Activated naive CD4-positive, alpha-beta T cell treated with anti-CD3 and anti-CD28 coated beads for 36 hours (primary cell): ENCODE measurements around the gene LAMC1. TPM values are rescaled to one million over a fixed set of nuclear protein-coding genes. Genes with fewer than 3 reads are reported as not detected.

Experiments used
- CTCF ChIA-PET: fragments of 350-600 bp; sonication (Branson Sonifier 250); formaldehyde crosslinking; loops from one replicate; lab custom pipeline; 2021; ENCODE audit warnings: antibody characterized with exemption; lab: Charles Lee
- DNase-seq: peaks from one replicate; pipeline ENCODE4 v3.0.0-alpha.2; 2020
- H3K27ac Mint-ChIP-seq: one replicate; pipeline ENCODE4 v1.8.0; 2021; ENCODE audit warnings: mild to moderate bottlenecking, mixed read lengths
- H3K27me3 Mint-ChIP-seq: one replicate; pipeline ENCODE4 v1.8.0; 2021; ENCODE audit warnings: low read depth, mixed read lengths
- H3K36me3 Mint-ChIP-seq: one replicate; pipeline ENCODE4 v1.8.0; 2021; ENCODE audit warnings: low read depth, mixed read lengths
- H3K4me1 Mint-ChIP-seq: one replicate; pipeline ENCODE4 v1.8.0; 2021; ENCODE audit warnings: low read depth, mixed read lengths
- H3K4me3 Mint-ChIP-seq: one replicate; pipeline ENCODE4 v1.8.0; 2021; ENCODE audit warnings: mild to moderate bottlenecking, moderate library complexity, mixed read lengths
- H3K9me3 Mint-ChIP-seq: one replicate; pipeline ENCODE4 v1.8.0; 2021; ENCODE audit warnings: mixed read lengths
- intact Hi-C: fragments of 100-400 bp; cut with micrococcal nuclease; formaldehyde crosslinking; loops from one replicate; pipeline ENCODE4 v1.15.1; 2023
- total RNA-seq, 2 experiments: library from RNA; stranded (reverse); gene quantifications; one replicate each; pipeline ENCODE4 v1.2.3, GENCODE V29; 2021

LAMC1 gene
- total RNA-seq, 2 experiments from 2014 or later = 0.10 TPM; not detected in 1

DNA sequence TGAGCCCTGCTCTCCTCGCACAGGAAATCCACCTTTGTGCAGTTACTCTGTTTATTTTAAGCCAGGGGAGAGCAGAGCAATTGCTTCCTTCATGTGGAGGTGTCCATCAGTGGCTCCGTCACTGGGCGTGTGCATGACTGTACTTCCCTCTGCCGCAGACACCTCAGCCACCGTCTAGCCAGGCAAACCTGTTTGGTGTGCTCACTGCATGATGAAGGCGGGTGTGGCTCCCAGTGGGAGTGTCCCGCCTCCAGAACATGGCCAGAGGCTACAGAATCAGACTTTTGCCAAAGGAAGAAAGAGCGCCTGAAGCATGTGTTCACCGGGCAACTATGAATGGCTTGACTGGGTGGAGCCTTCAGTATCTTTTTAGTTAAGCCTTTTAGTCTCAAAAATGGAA is 136.7 kb downstream of the LAMC1 start:
- CTCF ChIA-PET = no interaction called here
- H3K4me1 Mint-ChIP-seq = no peaks in the 10 kb centered on the region
- H3K9me3 Mint-ChIP-seq = no peaks in the 10 kb centered on the region
- intact Hi-C loops = no loop called here
- peaks cover 3% of the 10 kb centered on the region for H3K27me3 Mint-ChIP-seq
- H3K4me3 Mint-ChIP-seq = no peak overlapping the region
- no peak for DNase-seq
- no peaks in the 10 kb centered on the region for H3K36me3 Mint-ChIP-seq
- H3K27ac Mint-ChIP-seq = no peak overlapping the region

DNA sequence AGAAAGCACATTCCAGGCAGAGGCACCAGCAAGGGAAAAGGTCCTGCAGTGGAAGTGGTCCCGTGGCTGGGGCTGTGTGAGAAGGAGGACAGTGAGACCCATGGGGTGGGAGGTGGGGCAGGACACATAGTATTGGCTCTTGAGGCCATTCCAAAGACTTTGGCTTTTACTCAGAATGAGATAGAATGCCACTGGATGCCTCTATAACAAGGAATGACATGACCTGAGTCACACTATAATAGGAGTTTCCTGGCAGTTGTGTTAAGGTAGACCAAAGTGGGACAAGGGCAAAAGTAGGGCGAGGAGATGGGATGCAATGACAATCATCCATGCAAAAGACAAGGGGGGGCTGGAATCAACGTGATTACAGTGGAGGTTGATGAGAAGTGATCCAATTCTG is 138.2 kb downstream of the LAMC1 start:
- CTCF ChIA-PET = no interaction called here
- Mint-ChIP-seq H3K36me3 (no peaks in the 10 kb centered on the region), H3K4me3 (no peak overlapping the region), H3K27me3 (no peaks in the 10 kb centered on the region), H3K9me3 (no peaks in the 10 kb centered on the region), H3K27ac (no peak overlapping the region), H3K4me1 (no peaks in the 10 kb centered on the region)
- intact Hi-C loops = no loop called here
- DNase-seq = no peak

DNA sequence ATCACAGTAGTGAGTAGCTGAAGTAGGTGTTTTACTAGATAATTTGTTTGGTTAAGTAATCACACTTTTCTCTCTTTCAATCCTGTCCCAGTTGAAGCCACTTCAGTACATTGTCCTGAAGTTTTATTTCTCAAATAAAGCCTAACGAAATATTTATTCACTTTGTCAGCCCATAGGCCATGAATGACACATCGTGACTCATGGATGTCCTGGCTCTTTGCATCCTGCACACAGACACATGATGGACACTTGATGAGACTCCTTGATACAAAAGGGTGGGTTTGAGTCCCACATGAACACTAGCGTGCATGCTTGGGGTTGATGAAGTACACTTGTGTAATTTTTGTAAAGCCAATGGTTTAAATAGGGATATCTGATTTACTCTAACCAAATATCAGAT is 140.1 kb downstream of the LAMC1 start:
- CTCF ChIA-PET = no interaction called here

DNA sequence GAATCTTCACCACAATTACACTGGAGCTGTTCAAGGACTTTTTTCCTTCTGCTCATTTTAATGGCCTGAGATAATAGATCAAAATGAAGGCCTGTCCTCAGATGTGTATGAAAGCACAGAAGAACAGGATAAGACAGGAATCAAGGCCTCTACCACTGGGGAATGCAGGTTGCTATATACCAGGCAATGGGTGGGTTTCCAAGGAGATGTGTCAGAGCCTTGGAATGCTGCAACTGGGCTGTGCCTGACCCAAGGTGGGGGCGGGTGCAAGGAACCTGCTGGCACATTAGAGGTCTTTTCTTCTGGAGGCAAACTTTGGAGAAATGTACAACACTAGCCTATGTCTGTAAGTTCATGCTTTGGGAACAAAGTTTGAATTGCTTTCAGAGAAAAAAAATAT is 141.1 kb downstream of the LAMC1 start:
- intact Hi-C loops = no loop called here
- H3K4me1 Mint-ChIP-seq = no peaks in the 10 kb centered on the region
- no peak overlapping the region for H3K4me3 Mint-ChIP-seq
- H3K36me3 Mint-ChIP-seq = no peaks in the 10 kb centered on the region
- CTCF ChIA-PET = no interaction called here
- no peak for DNase-seq
- no peak overlapping the region for H3K27ac Mint-ChIP-seq
- H3K9me3 Mint-ChIP-seq = no peaks in the 10 kb centered on the region
- H3K27me3 Mint-ChIP-seq = no peaks in the 10 kb centered on the region

More for the DNA sequence above, 140.1 kb downstream of the LAMC1 start:
- H3K36me3 Mint-ChIP-seq = no peaks in the 10 kb centered on the region
- no peak overlapping the region for H3K4me3 Mint-ChIP-seq
- H3K27me3 Mint-ChIP-seq = no peaks in the 10 kb centered on the region
- H3K27ac Mint-ChIP-seq = no peak overlapping the region
- intact Hi-C loops = no loop called here
- no peaks in the 10 kb centered on the region for H3K4me1 Mint-ChIP-seq
- no peak for DNase-seq
- H3K9me3 Mint-ChIP-seq = no peaks in the 10 kb centered on the region

DNA sequence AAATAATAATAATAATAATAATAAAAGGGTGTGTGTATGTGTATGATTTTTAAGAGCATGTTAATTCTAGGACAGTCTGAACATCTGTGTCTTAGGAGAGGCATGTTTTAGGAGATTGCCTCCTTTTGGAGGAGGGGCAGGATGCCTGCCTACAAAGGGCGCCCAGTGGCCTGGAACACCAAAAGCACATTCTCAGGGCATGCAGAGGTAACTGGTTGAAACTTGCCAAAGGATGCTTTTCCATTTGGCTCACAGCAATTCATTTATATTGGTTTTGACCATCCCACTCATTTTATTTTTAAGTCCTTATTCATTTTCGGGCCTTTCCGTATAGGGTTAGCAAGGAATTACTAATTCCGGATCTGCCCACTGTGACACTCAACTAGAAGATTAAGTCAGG is 141.7 kb downstream of the LAMC1 start:
- CTCF ChIA-PET = no interaction called here
- Mint-ChIP-seq H3K27me3 (no peaks in the 10 kb centered on the region), H3K36me3 (no peaks in the 10 kb centered on the region), H3K27ac (no peak overlapping the region), H3K9me3 (no peaks in the 10 kb centered on the region), H3K4me1 (no peaks in the 10 kb centered on the region), H3K4me3 (no peak overlapping the region)
- no peak for DNase-seq
- intact Hi-C loops = no loop called here

DNA sequence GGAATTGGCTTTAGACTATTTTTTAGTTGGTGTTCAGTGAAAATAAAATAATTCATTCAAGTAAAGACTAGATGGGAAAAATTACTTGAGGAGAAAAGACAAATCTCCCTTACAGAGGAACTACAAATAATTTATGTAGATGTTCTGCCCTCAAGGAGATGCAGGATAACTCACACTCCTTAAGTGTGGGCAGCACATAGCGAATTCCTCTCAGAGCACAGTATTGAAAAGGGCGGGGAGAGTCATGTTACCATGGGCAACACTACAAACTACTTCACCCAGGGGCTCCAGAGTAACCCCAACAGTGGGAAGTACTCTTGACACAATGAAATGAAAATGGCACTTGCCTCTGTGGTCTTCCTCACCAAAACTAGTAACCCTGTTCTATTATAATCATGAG is 142.2 kb downstream of the LAMC1 start:
- CTCF ChIA-PET = no interaction called here
- no peaks in the 10 kb centered on the region for H3K9me3 Mint-ChIP-seq
- intact Hi-C loops = no loop called here
- no peaks in the 10 kb centered on the region for H3K4me1 Mint-ChIP-seq
- no peak overlapping the region for H3K27ac Mint-ChIP-seq
- no peaks in the 10 kb centered on the region for H3K36me3 Mint-ChIP-seq
- H3K27me3 Mint-ChIP-seq = no peaks in the 10 kb centered on the region
- no peak for DNase-seq
- no peak overlapping the region for H3K4me3 Mint-ChIP-seq

DNA sequence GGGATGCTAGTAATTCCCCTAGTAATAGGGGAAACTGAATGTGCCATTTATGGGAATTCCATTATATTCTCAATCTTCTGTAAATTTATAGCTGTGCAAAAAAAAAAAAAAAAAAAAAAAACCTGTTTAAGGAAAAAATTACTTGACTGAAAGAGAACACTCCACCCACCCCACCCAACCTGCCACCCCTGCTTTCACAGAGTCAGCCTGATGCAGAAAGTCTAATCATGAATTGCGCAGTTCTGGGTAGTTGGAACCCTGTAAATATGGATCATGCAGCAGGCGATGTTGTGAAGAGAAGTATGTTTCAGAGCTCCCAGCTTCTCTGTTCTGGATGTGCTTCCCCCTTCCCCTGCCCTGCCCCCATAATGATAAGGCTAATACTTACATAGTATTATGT is 143.2 kb downstream of the LAMC1 start:
- no peaks in the 10 kb centered on the region for H3K9me3 Mint-ChIP-seq

DNA sequence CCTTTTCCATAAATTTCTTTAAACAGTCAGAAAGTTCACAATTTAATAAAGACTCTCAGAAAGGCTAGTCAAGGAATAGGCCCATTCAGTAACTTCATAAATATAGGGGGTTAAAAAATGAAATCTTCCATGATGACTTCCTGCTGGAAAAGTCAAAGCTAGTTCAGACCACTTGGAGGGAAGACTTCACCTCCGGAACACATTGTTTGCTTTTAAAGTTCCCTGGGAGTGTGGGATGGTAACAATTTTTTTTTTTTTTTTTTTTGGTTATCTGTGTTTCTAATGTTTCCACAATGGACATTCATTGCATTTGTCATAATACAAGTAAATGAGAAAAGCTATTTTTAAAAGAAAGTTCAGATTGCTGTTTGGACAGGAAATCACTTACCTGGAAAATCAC is 144.5 kb downstream of the LAMC1 start:
- Mint-ChIP-seq H3K4me1 (no peaks in the 10 kb centered on the region), H3K4me3 (no peak overlapping the region), H3K27me3 (no peaks in the 10 kb centered on the region), H3K27ac (no peak overlapping the region), H3K9me3 (no peaks in the 10 kb centered on the region), H3K36me3 (no peaks in the 10 kb centered on the region)
- intact Hi-C loops = no loop called here
- no peak for DNase-seq
- CTCF ChIA-PET = no interaction called here

More for the DNA sequence above, 143.2 kb downstream of the LAMC1 start:
- H3K4me3 Mint-ChIP-seq = no peak overlapping the region
- no peak overlapping the region for H3K27ac Mint-ChIP-seq
- no peaks in the 10 kb centered on the region for H3K4me1 Mint-ChIP-seq
- no peaks in the 10 kb centered on the region for H3K27me3 Mint-ChIP-seq
- H3K36me3 Mint-ChIP-seq = no peaks in the 10 kb centered on the region
- intact Hi-C loops = no loop called here
- CTCF ChIA-PET = no interaction called here
- DNase-seq = no peak

DNA sequence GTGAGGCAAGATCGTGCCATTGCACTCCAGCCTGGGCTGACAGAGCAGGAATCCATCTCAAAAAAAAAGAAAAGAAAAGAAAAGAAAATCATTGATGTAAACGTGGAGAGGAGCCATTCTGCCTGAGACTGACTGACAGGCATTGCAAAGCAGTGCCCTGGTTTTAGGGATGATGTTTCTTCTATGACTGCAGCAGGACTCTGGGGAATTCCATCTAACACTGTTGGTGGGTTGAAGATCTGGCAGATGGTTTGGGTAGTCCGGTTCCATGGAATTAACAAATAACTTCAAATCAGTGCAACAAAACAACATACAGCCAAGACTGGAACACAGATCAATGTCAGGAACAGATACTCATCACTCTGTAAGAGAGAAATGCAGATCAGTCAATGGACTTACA is 145.1 kb downstream of the LAMC1 start:
- Mint-ChIP-seq H3K27ac (no peak overlapping the region), H3K36me3 (no peaks in the 10 kb centered on the region), H3K27me3 (no peaks in the 10 kb centered on the region), H3K9me3 (no peaks in the 10 kb centered on the region), H3K4me1 (no peaks in the 10 kb centered on the region), H3K4me3 (no peak overlapping the region)
- intact Hi-C loops = no loop called here
- no peak for DNase-seq
- CTCF ChIA-PET = no interaction called here

DNA sequence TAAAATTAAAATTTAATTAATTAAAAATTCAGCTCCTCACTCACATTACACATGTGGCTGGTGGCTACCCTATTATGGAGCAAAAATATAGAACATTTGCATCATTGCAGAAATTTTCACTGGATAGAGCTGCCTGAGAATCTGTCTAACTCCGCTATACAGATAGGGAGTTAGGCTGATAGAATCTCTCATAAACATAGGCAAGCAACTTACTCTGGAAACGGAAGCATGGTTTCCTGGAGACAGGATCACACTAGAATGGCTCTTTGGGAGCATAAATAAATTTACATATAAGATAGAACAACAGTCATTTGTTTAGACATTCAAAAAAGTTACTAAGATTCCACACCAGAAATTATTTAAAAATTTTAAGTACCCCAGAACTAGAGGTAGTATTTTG is 150.6 kb downstream of the LAMC1 start:
- no peak overlapping the region for H3K4me3 Mint-ChIP-seq
- H3K4me1 Mint-ChIP-seq = no peaks in the 10 kb centered on the region
- no peak for DNase-seq
- H3K27ac Mint-ChIP-seq = no peak overlapping the region
- H3K36me3 Mint-ChIP-seq = no peaks in the 10 kb centered on the region
- no peaks in the 10 kb centered on the region for H3K9me3 Mint-ChIP-seq
- no peaks in the 10 kb centered on the region for H3K27me3 Mint-ChIP-seq
- CTCF ChIA-PET = interaction anchor here (1.0 kb wide), 1 partner anchor 54 kb away, joined by 3 read pairs; no protein-coding TSS in a partner anchor
- intact Hi-C loops = loop anchor here (5.0 kb wide), 1 partner anchor 53 kb away; no protein-coding TSS in a partner anchor

DNA sequence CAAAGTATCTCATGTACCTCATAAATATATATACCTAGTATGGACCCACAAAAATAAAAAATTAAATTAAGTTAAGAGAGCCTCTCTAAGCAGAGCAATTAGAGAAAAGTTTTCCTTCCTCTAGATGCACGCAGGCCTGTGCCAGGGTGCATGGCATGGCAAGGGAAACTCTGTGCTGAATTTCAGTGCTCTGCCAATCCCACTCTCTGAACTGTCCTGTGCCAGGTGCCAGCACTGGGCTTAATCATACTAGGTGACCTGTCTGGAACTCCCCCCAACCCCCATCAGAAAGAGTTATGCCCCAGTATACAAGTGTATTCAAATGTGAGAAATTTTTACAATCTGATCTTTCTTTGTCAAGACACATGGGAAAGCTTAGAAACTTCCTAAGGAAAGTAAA is 152.4 kb downstream of the LAMC1 start:
- Mint-ChIP-seq H3K36me3 (no peaks in the 10 kb centered on the region), H3K4me3 (no peak overlapping the region), H3K4me1 (peaks cover 5% of the 10 kb centered on the region), H3K9me3 (no peaks in the 10 kb centered on the region), H3K27me3 (no peaks in the 10 kb centered on the region), H3K27ac (no peak overlapping the region)
- no peak for DNase-seq
- intact Hi-C loops = no loop called here
- CTCF ChIA-PET = no interaction called here

DNA sequence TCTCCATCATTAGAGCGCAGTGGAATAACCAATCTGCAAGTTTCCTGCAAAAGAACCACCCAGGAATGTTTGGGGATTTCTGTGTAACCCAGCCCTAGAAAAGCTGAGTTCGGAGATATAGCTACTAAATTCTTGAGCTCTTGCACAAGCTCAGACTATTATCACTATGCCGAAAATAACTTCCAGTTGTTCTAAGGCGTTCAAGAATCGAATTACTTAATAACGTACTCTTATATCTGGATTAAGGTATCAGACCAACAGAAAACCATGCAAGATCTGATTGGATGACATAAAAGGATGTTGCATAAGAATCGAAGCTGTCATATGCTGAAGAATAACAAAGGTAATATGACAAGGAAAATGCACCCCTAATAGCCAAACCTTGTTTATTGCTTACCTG is 155.3 kb downstream of the LAMC1 start:
- intact Hi-C loops = no loop called here
- H3K27ac Mint-ChIP-seq = no peak overlapping the region
- no peaks in the 10 kb centered on the region for H3K9me3 Mint-ChIP-seq
- no peaks in the 10 kb centered on the region for H3K36me3 Mint-ChIP-seq
- no peak for DNase-seq
- no peak overlapping the region for H3K4me3 Mint-ChIP-seq
- no peaks in the 10 kb centered on the region for H3K27me3 Mint-ChIP-seq
- peaks cover 11% of the 10 kb centered on the region for H3K4me1 Mint-ChIP-seq
- CTCF ChIA-PET = no interaction called here

DNA sequence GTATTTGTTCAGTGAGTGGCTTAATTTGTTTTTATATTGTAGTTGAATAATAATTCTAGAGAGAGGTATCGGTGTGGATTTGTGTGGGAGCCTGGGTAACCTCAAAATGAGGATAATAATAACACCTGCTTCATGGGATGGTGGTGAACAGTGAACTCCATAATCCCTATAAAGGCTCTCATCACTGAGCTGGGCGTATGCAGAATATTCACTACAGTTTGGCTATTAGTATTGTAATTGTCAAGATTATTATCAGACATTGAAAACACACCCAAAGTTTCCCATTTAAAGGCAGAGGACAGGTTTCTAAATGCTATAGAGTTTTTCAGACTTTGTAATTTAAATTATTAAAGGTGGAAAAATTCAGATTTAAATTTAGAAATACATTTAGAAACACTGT is 155.8 kb downstream of the LAMC1 start:
- DNase-seq = no peak
- intact Hi-C loops = no loop called here
- H3K27ac Mint-ChIP-seq = no peak overlapping the region
- CTCF ChIA-PET = no interaction called here
- no peak overlapping the region for H3K4me3 Mint-ChIP-seq
- no peaks in the 10 kb centered on the region for H3K36me3 Mint-ChIP-seq
- peaks cover 11% of the 10 kb centered on the region for H3K4me1 Mint-ChIP-seq
- H3K27me3 Mint-ChIP-seq = no peaks in the 10 kb centered on the region
- no peaks in the 10 kb centered on the region for H3K9me3 Mint-ChIP-seq

DNA sequence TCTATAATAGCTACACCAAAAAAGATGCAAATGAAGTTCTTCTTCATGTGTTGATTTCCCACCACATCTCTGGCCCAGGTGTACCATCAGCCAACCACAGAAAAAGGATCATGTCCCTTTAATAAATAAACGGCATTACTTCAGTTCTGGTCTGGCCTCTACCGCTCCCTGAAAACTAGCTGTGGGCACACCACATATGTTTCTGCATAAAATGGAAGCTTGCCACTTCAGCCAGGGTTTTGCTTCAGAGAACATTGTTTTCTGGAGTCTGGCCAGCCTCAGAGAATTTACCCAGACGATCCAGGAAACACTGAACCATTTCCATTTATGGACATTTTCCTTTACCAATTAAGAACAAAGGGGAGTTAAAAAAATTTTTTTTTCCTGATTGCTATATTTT is 157.0 kb downstream of the LAMC1 start:
- CTCF ChIA-PET = interaction anchor here (0.6 kb wide), 1 partner anchor 1100 kb away, joined by 3 read pairs; no protein-coding TSS in a partner anchor
- peaks cover 11% of the 10 kb centered on the region for H3K4me1 Mint-ChIP-seq
- H3K36me3 Mint-ChIP-seq = no peaks in the 10 kb centered on the region
- intact Hi-C loops = loop anchor here (2.0 to 10.0 kb wide), 4 partner anchors 157 to 857 kb away; partner anchors contain the start of genes COLGALT2, LAMC1 and SMG7
- no peak overlapping the region for H3K27ac Mint-ChIP-seq
- no peak overlapping the region for H3K4me3 Mint-ChIP-seq
- H3K27me3 Mint-ChIP-seq = peaks cover 6% of the 10 kb centered on the region
- no peaks in the 10 kb centered on the region for H3K9me3 Mint-ChIP-seq
- no peak for DNase-seq
